ENCODE measurements around the gene PACC1.

DNA sequence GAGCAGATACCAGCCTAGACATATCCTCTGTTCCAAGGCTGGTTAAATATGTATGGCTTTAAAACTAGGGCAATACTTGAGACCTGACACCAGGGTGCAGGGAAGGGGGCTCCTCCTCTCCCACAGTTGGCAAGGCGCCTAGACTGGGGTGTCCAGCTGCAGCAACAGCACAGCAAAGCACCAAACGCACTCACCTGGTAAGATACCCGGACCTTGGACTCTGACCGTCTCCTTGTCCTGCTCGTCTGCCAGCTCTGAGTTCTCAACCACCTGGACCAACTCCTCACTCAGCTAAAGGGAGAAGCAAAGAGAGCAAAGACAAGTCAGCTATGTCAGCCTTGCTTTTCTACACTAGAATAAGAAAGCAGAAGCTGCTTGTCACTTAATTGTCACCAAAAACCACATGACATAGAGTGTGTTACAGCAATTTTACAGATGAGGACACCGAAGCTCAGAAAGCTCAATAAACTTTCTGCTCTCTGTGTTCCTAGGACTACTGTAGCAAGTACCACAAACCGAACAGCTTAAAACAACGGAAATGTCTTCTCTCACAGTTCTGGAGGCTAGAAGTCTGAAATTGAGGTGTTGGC lies 4.4 kb downstream of the PACC1 start:
- TF ChIP-seq, protein P1, sequence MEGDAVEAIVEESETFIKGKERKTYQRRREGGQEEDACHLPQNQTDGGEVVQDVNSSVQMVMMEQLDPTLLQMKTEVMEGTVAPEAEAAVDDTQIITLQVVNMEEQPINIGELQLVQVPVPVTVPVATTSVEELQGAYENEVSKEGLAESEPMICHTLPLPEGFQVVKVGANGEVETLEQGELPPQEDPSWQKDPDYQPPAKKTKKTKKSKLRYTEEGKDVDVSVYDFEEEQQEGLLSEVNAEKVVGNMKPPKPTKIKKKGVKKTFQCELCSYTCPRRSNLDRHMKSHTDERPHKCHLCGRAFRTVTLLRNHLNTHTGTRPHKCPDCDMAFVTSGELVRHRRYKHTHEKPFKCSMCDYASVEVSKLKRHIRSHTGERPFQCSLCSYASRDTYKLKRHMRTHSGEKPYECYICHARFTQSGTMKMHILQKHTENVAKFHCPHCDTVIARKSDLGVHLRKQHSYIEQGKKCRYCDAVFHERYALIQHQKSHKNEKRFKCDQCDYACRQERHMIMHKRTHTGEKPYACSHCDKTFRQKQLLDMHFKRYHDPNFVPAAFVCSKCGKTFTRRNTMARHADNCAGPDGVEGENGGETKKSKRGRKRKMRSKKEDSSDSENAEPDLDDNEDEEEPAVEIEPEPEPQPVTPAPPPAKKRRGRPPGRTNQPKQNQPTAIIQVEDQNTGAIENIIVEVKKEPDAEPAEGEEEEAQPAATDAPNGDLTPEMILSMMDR (IDR thresholded peaks at IDR 0.05): no peak
- TF ChIP-seq POLR2AphosphoS5 (IDR thresholded peaks at IDR 0.05): no peak

Data from breast epithelium (tissue), 3 donors.